Amniotic stem cell (primary cell): ENCODE results near the gene ORC4.

ENCODE experiments used
- DNase-seq: peaks from one replicate; lab custom pipeline; 2025; lab: John Stamatoyannopoulos, UW

Gene ORC4

GRCh38 chr2:147933931-147934330 is 86.6 kb downstream of the ORC4 start:
- no peak for DNase-seq

GRCh38 chr2:147927053-147927588 is 93.4 kb downstream of the ORC4 start:
- DNase-seq = no peak

- no peak for DNase-seq
Measured at GRCh38 chr2:147925886-147926285, 94.7 kb downstream of the ORC4 start.

GRCh38 chr2:147924647-147925046 is 95.9 kb downstream of the ORC4 start:
- no peak for DNase-seq

- no peak for DNase-seq
Measured at GRCh38 chr2:147923846-147924245, 96.7 kb downstream of the ORC4 start.

GRCh38 chr2:147917161-147917560 is 103.4 kb downstream of the ORC4 start:
- DNase-seq = no peak

GRCh38 chr2:147916723-147917122 is 103.8 kb downstream of the ORC4 start:
- DNase-seq = no peak

GRCh38 chr2:147916067-147916466 is 104.5 kb downstream of the ORC4 start:
- DNase-seq = no peak

- DNase-seq = no peak
Measured at GRCh38 chr2:147913701-147914480, 106.6 kb downstream of the ORC4 start.

- DNase-seq = peak; percentile 50
Measured at GRCh38 chr2:147910990-147911473, 109.5 kb downstream of the ORC4 start.

GRCh38 chr2:147909178-147909577 is 111.4 kb downstream of the ORC4 start:
- DNase-seq = no peak

GRCh38 chr2:147904051-147904450 is 116.5 kb downstream of the ORC4 start:
- no peak for DNase-seq

- DNase-seq = no peak
Measured at GRCh38 chr2:147888680-147889079, 131.9 kb downstream of the ORC4 start.

- no peak for DNase-seq
Measured at GRCh38 chr2:147886136-147886535, 134.4 kb downstream of the ORC4 start.

- DNase-seq = no peak
Measured at GRCh38 chr2:147884830-147885229, 135.7 kb downstream of the ORC4 start.

- no peak for DNase-seq
Measured at GRCh38 chr2:147882631-147883030, 137.9 kb downstream of the ORC4 start.
